DMS79 (cell line): ENCODE measurements around the gene TCF12.

ENCODE experiments used
- DNase-seq: peaks from one replicate; lab custom pipeline; 2025; lab: John Stamatoyannopoulos, UW

The TCF12 gene

DNA sequence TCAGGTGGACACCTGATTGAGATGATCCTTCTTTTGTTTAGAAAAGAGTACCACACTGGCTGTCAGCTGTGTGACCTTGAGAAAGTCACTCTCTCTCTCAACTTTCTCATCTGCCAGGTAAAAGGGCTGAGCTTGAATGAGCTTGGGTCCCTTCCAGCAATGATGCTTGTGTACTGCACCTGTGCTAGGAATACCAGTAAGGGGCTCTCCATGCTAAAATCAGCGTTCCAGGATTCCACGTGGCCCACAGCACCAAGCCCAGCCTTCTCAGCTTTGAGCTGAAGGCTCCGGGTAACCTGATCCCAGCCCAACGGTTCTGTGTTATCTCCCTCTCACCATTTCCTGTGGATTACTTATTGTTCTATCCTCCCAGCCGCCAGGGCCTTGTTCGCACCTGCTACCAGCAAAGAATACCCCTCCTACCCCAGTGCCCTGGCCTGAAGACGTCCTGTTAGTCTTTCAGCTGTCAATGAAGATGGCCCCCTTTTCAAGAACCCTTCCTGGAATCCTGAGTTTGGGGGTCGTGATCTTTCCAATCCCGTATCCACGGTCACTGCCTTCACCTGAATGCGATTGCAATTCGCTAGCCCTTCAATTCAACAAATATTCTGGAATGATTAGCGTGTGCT is 403.6 kb downstream of the TCF12 start:
- DNase-seq = no peak

GRCh38 chr15:57322602-57323250 is 404.3 kb downstream of the TCF12 start:
- no peak for DNase-seq

GRCh38 chr15:57323299-57323805 is 404.9 kb downstream of the TCF12 start:
- DNase-seq = no peak

DNA sequence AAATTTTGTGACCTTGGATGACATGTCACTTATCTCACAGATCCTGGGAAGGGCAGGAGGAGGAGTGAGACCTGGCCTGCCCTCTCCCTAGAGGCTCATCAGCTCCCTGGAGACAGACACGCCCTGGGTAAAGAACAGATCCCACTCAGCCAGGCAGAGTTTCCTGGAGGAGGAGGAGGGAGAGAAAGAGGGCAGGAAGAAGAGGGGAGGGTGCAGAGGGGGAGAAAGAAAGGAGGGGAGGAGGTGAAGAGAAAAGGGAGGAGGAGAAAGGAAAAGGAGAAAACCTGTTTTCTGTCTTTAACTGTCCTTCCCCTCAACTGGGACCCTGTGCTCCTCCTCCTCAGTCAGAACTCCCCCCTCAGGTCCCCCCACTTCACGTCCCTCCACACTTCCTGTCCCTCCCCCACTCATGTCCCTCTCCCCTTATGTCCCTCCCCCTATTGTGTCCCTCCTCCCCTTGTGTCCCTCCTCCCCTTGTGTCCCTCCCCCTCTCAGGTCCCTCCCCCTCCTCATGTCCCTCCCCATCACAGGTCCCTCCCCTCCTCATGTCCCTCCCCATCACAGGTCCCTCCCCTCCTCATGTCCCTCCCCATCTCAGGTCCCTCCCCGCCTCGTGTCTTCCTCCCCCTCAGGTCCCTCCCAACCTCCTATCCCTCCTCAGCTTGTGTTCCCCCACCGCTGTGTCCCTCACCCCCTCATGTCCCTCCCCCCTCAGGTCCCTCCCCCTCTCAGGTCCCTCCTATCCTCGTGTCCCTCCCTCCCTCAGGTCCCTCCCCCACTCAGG is 405.6 kb downstream of the TCF12 start:
- no peak for DNase-seq

DNA sequence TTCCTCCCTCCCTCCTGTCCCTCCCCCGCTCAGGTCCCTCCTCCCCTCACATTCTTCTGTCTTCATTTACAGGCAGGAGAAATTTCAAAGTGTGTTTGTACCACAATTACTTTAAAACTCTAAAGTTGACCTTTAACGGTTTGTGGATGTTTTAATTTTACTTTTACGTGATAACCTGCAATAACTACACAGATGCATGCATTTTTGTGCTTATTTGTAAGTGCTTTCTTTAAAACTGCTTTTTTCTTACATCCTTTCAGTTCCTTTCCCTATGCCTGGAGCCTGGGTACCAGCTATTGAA is 406.1 kb downstream of the TCF12 start:
- DNase-seq = no peak

DNA sequence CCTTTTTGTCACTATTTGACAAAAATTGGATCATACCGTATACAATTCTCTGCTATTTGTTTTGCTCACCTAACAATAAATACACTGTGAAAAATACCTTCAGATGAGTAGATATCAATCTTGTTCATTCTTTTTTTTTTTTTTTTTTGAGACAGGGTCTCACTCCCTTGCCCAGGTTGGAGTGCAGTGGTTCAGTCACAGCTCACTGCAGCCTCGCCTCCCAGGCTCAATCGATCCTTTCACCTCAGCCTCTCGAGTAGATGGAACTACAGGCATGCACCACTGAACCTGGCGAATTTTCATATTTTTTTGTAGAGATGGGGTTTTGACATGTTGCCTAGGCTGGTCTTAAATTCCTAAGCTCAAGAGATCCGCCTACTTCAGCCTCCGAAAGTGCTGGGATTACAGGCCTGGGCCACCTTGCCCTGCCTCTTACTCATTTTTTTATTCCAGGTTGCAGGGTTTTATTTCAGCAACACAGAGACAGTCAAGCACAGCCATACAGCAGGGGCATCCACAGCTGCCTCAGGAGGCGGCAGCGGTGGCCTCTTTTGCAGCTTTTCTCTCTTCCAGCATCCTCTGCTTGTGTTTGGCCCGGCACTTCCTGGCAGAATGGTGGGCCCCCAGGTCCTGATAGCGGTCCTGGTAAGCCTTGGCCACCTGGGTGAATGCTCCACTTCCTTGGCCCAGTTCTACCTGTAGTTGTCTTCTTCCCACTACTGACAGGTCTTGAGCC is 406.7 kb downstream of the TCF12 start:
- DNase-seq = no peak

- no peak for DNase-seq
Measured at GRCh38 chr15:57326196-57326595, 407.8 kb downstream of the TCF12 start.

- no peak for DNase-seq
Measured at GRCh38 chr15:57327985-57328471, 409.6 kb downstream of the TCF12 start.

GRCh38 chr15:57328479-57328878 is 410.0 kb downstream of the TCF12 start:
- no peak for DNase-seq

- no peak for DNase-seq
Measured at GRCh38 chr15:57328897-57329296, 410.5 kb downstream of the TCF12 start.

- no peak for DNase-seq
Measured at GRCh38 chr15:57329582-57330367, 411.3 kb downstream of the TCF12 start.

GRCh38 chr15:57330619-57331340 is 412.3 kb downstream of the TCF12 start:
- DNase-seq = no peak

GRCh38 chr15:57332326-57332725 is 413.9 kb downstream of the TCF12 start:
- DNase-seq = no peak

DNA sequence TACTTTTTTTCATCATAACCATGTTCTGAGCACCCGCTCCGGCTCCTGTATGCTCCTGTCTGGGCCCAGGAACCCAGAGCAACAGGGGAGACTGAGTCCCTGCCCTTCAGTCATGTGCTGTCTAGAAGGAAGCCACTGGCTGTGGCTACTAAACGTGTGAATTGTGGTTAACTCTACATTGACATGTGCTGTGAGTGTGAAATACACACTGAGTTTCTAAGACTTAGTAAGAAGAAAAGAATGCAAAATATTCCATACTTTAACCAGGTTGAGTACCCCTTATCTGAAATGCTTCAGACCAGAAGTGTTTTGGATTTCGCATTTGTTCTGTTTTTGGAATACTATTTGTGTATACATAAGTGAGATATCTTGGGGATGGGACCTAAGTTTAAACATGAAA is 415.0 kb downstream of the TCF12 start:
- no peak for DNase-seq

- DNase-seq = no peak
Measured at GRCh38 chr15:57334257-57334656, 415.8 kb downstream of the TCF12 start.

GRCh38 chr15:57335293-57335715 is 416.9 kb downstream of the TCF12 start:
- no peak for DNase-seq

DNA sequence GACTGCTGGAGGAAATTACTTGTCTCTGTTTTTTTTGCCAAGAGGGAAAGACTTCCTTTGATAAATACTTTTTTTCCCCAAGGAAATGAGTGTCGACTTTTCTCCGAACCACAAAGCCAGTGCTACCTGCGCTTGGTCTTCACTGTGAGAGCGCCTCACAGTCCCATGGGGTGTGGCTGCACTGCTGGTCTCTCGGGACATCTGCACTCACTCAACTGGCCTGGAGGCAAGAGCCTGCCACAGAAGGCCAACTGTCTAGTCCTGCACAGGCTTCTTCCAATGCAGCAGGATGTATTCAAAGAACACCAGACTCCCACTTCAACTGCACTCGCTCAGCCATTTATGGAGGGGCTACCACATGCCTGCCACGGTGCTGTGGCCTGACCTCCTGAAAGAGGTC is 417.3 kb downstream of the TCF12 start:
- no peak for DNase-seq

GRCh38 chr15:57337868-57338411 is 419.5 kb downstream of the TCF12 start:
- no peak for DNase-seq

DNA sequence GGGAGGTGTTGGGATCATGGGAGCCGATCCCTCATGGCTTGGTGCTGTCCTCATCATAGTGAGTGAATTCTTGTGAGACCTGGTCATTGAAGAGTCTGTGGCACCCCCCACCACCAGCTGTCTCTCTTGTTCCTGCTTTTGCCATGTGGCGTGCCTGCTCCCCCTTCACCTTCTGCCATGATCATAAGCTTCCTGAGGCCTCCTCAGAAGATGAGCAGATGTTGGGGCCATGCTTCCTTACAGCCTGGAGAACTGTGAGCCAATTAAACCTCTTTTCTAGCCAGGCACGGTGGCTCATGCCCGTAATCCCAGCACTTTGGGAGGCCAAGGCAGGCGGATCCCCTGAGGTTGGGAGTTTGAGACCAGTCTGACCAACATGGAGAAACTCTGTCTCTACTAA is 420.9 kb downstream of the TCF12 start:
- DNase-seq = no peak
